SK-N-SH (cell line): Measurements from ENCODE around the gene DDX39B. TPM values are rescaled to one million over a fixed set of nuclear protein-coding genes. Genes with fewer than 3 reads are reported as not detected.

Experiments
- CTCF ChIA-PET: fragments of 300-600, 350-600 bp; formaldehyde crosslinking; extraction: SDS; loops from one replicate; lab custom pipeline; 2021; lab: Yijun Ruan, JAX
- POLR2A ChIA-PET: fragments of 350-600 bp; sonication (Branson Sonifier 250); formaldehyde crosslinking; extraction: SDS; loops from one replicate; lab custom pipeline; 2020; ENCODE audit warnings: antibody characterized with exemption, inconsistent platforms; lab: Yijun Ruan, JAX
- DNase-seq: peaks from one replicate; pipeline ENCODE4 v3.0.0; 2012
- H2AFZ ChIP-seq: fragments of 200-600 bp; sonication (generic); 2 replicates; pipeline ENCODE4 v1.8.1; 2016; ENCODE audit warnings: antibody characterized with exemption, mild to moderate bottlenecking, low read depth
- H3F3A ChIP-seq: fragments of 200-600 bp; sonication (generic); replicated peaks from 2 replicates; pipeline ENCODE3; 2016; ENCODE audit warnings: antibody characterized with exemption, mild to moderate bottlenecking; ENCODE audit not compliant: insufficient read depth
- H3K27ac ChIP-seq, 2 experiments: fragments of 200-500 bp in 1 of 2; fragments of 200-600 bp in 1 of 2; sonication (Bioruptor generic) in 1 of 2; sonication (generic), shearing (Covaris generic) in 1 of 2; 2 replicates each; pipeline versions ENCODE4 v1.5.1 to v1.6.1; 2014 to 2016; ENCODE audit warnings: low read depth in 2 of 2, inconsistent platforms in 1 of 2, low read length in 1 of 2, mild to moderate bottlenecking in 1 of 2, mixed read lengths in 1 of 2
- H3K27me3 ChIP-seq: fragments of 200-600 bp; sonication (generic), shearing (Covaris generic); 2 replicates; pipeline ENCODE4 v1.6.1; 2016; ENCODE audit warnings: mixed run types; ENCODE audit not compliant: insufficient read depth
- H3K36me3 ChIP-seq, 2 experiments: fragments of 200-500 bp in 1 of 2; fragments of 200-600 bp in 1 of 2; sonication (Bioruptor generic) in 1 of 2; sonication (generic) in 1 of 2; replicated peaks in 1 of 2; 2 replicates each; pipeline versions ENCODE3 to v1.5.1; 2014 to 2016; ENCODE audit warnings: low read length in 1 of 2, mild to moderate bottlenecking in 1 of 2; ENCODE audit not compliant: insufficient read depth in 2 of 2, control insufficient read depth in 1 of 2
- H3K4me1 ChIP-seq, 2 experiments: fragments of 200-500 bp in 1 of 2; fragments of 200-600 bp in 1 of 2; sonication (Bioruptor generic) in 1 of 2; sonication (generic), shearing (Covaris generic) in 1 of 2; 2 replicates each; pipeline versions ENCODE4 v1.5.1 to v1.6.1; 2014 to 2016; ENCODE audit warnings: low read depth in 1 of 2, low read length in 1 of 2, mixed run types in 1 of 2; ENCODE audit not compliant: insufficient read depth in 2 of 2, control insufficient read depth in 1 of 2
- H3K4me2 ChIP-seq: fragments of 200-600 bp; sonication (generic), shearing (Covaris generic); 2 replicates; pipeline ENCODE4 v1.6.1; 2017; ENCODE audit warnings: mixed run types
- H3K4me3 ChIP-seq, 2 experiments: fragments of 200-500 bp in 1 of 2; fragments of 200-600 bp in 1 of 2; sonication (Bioruptor generic) in 1 of 2; sonication (generic), shearing (Covaris generic) in 1 of 2; 2 replicates each; pipeline versions ENCODE4 v1.5.1 to v1.8.1; 2014 to 2016; ENCODE audit warnings: low read depth in 2 of 2, inconsistent platforms in 1 of 2, low read length in 1 of 2, mild to moderate bottlenecking in 1 of 2, mixed read lengths in 1 of 2, moderate library complexity in 1 of 2
- H3K79me2 ChIP-seq: fragments of 200-600 bp; sonication (generic); 2 replicates; pipeline ENCODE4 v1.8.1; 2017; ENCODE audit warnings: mild to moderate bottlenecking; ENCODE audit not compliant: insufficient read depth
- H3K9ac ChIP-seq: fragments of 200-600 bp; sonication (generic); 2 replicates; pipeline ENCODE4 v1.6.1; 2017; ENCODE audit warnings: mixed run types
- H3K9me2 ChIP-seq: fragments of 200-600 bp; sonication (generic); 2 replicates; pipeline ENCODE4 v1.6.1; 2017; ENCODE audit warnings: mixed run types
- H3K9me3 ChIP-seq: fragments of 200-600 bp; sonication (generic); 2 replicates; pipeline ENCODE4 v1.6.1; 2017; ENCODE audit warnings: mixed run types, mild to moderate bottlenecking, moderate library complexity
- H4K20me1 ChIP-seq: fragments of 200-600 bp; sonication (generic); 2 replicates; pipeline ENCODE4 v1.6.1; 2017; ENCODE audit warnings: mild to moderate bottlenecking, mixed run types; ENCODE audit not compliant: insufficient read depth
- EP300 ChIP-seq, 2 experiments: IDR thresholded peaks; 2 replicates each; pipeline versions ENCODE4 v1.4.0 to v1.6.1; 2012; ENCODE audit warnings: borderline replicate concordance in 1 of 2, low read depth in 1 of 2, low read length in 1 of 2
- FOSL2 ChIP-seq: IDR thresholded peaks from 2 replicates; pipeline ENCODE4 v1.4.0; 2012; ENCODE audit warnings: low read depth, mild to moderate bottlenecking, moderate library complexity, borderline replicate concordance
- GATA2 ChIP-seq: sonication (generic); formaldehyde crosslinking; IDR thresholded peaks from 2 replicates; pipeline ENCODE4 v1.5.0; 2020; ENCODE audit warnings: mild to moderate bottlenecking, missing genetic modification reagents
- MEF2A ChIP-seq: IDR thresholded peaks from 2 replicates; pipeline ENCODE4 v1.4.0; 2012; ENCODE audit warnings: low read depth, borderline replicate concordance
- RAD21 ChIP-seq: IDR thresholded peaks from 2 replicates; pipeline ENCODE4 v1.6.1; 2012; ENCODE audit warnings: mild to moderate bottlenecking, low read length
- SMC3 ChIP-seq: IDR thresholded peaks from 2 replicates; pipeline ENCODE4 v1.6.1; 2012; ENCODE audit warnings: low read depth, low read length, improper control_type of control experiment
- TAF1 ChIP-seq: IDR thresholded peaks from 2 replicates; pipeline ENCODE4 v1.6.1; 2012; ENCODE audit warnings: low read depth, mild to moderate bottlenecking, low read length, moderate library complexity, borderline replicate concordance
- USF1 ChIP-seq: IDR thresholded peaks from 2 replicates; pipeline ENCODE4 v1.4.0; 2012; ENCODE audit warnings: low read depth, borderline replicate concordance
- WGBS: methylation state at CpG from one replicate; pipeline ENCODE4 v1.1.6; 2017; ENCODE audit warnings: low lambda C conversion rate; 5-methylcytosine and 5-hydroxymethylcytosine counted together
- polyA plus RNA-seq, 3 experiments: library from polyadenylated mRNA; depleted of rRNA; stranded (reverse); fragments of >200 nt; gene quantifications; 2 replicates each; pipeline ENCODE4 v1.2.3, GENCODE V29; 2012
- TF ChIP-seq, protein P1 (sequence below): IDR thresholded peaks from 2 replicates; pipeline ENCODE4 v1.4.0; 2012; ENCODE audit warnings: low read depth, borderline replicate concordance

DDX39B gene
- polyA plus RNA-seq, 1 of the 3 experiments (the other 2 are of a cell fraction) = 502 TPM

GRCh38 chr6:31576897-31577578, 35.2 kb upstream of the DDX39B start:
- Histone ChIP-seq H3K27me3 (no peaks in the 10 kb centered on the region), H3K79me2 (no peaks in the 10 kb centered on the region), H3K9ac (no peak overlapping the region), H3K27ac (no peak overlapping the region), H2AFZ (no peak overlapping the region), H3K9me3 (no peaks in the 10 kb centered on the region; the same call in 1 of the 2 replicates), H3K4me3 (no peak overlapping the region), H3F3A (no peaks in the 10 kb centered on the region), H4K20me1 (no peaks in the 10 kb centered on the region), H3K9me2 (no peaks in the 10 kb centered on the region), H3K36me3 (no peaks in the 10 kb centered on the region), H3K4me1 (peaks cover 0 to 11% of the 10 kb centered on the region in 2 experiments; a peak in 1 of 4 replicates), H3K4me2 (no peak overlapping the region)
- no peak for DNase-seq
- CTCF ChIA-PET = interaction anchor here (1.4 to 17.6 kb wide), 4 partner anchors 12 to 126 kb away, joined by 3 to 312 read pairs (median 18); partner anchors contain the start of genes ABHD16A, ATP6V1G2 and NFKBIL1
- POLR2A ChIA-PET = interaction anchor here (0.6 kb wide), 1 partner anchor 24 kb away, joined by 3 read pairs; no protein-coding TSS in a partner anchor
- no peak for TF ChIP-seq SMC3
- TF ChIP-seq, protein P1, sequence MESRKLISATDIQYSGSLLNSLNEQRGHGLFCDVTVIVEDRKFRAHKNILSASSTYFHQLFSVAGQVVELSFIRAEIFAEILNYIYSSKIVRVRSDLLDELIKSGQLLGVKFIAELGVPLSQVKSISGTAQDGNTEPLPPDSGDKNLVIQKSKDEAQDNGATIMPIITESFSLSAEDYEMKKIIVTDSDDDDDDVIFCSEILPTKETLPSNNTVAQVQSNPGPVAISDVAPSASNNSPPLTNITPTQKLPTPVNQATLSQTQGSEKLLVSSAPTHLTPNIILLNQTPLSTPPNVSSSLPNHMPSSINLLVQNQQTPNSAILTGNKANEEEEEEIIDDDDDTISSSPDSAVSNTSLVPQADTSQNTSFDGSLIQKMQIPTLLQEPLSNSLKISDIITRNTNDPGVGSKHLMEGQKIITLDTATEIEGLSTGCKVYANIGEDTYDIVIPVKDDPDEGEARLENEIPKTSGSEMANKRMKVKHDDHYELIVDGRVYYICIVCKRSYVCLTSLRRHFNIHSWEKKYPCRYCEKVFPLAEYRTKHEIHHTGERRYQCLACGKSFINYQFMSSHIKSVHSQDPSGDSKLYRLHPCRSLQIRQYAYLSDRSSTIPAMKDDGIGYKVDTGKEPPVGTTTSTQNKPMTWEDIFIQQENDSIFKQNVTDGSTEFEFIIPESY = no peak
- WGBS = 81% methylated on average over 11 of the region's 19 CpGs

GRCh38 chr6:31575952-31576685, 34.3 kb upstream of the DDX39B start:
- Histone ChIP-seq H4K20me1 (no peaks in the 10 kb centered on the region), H3K27me3 (no peaks in the 10 kb centered on the region), H3K9me3 (no peaks in the 10 kb centered on the region; the same call in 1 of the 2 replicates), H3K79me2 (no peaks in the 10 kb centered on the region), H3K4me3 (no peak overlapping the region), H3K9me2 (no peaks in the 10 kb centered on the region), H2AFZ (no peak overlapping the region), H3K4me2 (no peak overlapping the region), H3K36me3 (no peaks in the 10 kb centered on the region), H3K9ac (no peak overlapping the region), H3K4me1 (peaks cover 0 to 5% of the 10 kb centered on the region in 2 experiments; a peak in 1 of 4 replicates), H3K27ac (no peak overlapping the region), H3F3A (no peaks in the 10 kb centered on the region)
- TF ChIP-seq USF1 = no peak
- TF ChIP-seq, protein P1 = no peak
- no peak for TF ChIP-seq EP300 (IDR thresholded peaks at IDR 0.05; ENCODE audit: borderline replicate concordance in 1 of 2, low read depth in 1 of 2, low read length in 1 of 2)
- no peak for TF ChIP-seq GATA2 (CRISPR knock-in tag)
- TF ChIP-seq MEF2A = no peak
- no peak for TF ChIP-seq RAD21
- no peak for TF ChIP-seq TAF1
- TF ChIP-seq FOSL2 = no peak
- ChIA-PET CTCF (interaction anchor here (1.2 to 17.6 kb wide), 4 partner anchors 9 to 127 kb away, joined by 3 to 312 read pairs (median 14); partner anchors contain the start of genes ABHD16A, ATP6V1G2 and NFKBIL1), POLR2A (no interaction called here)
- no peak for DNase-seq
- 71% methylated on average over 8 of the region's 8 CpGs for WGBS
